ENCODE results near the gene SRGAP3. TPM values are rescaled to one million over a fixed set of nuclear protein-coding genes. Genes with fewer than 3 reads are reported as not detected.
A peak's percentile ranks its signal among the peaks of the same experiment; 100 is the strongest.

Gene SRGAP3
- total RNA-seq, 1 donor from 2014 or later = 0.99 TPM

GRCh38 chr3:9067352-9067975 is 182.0 kb downstream of the SRGAP3 start:
- no peak for DNase-seq (ENCODE audit: low spot score)
- TF ChIP-seq, protein P1, sequence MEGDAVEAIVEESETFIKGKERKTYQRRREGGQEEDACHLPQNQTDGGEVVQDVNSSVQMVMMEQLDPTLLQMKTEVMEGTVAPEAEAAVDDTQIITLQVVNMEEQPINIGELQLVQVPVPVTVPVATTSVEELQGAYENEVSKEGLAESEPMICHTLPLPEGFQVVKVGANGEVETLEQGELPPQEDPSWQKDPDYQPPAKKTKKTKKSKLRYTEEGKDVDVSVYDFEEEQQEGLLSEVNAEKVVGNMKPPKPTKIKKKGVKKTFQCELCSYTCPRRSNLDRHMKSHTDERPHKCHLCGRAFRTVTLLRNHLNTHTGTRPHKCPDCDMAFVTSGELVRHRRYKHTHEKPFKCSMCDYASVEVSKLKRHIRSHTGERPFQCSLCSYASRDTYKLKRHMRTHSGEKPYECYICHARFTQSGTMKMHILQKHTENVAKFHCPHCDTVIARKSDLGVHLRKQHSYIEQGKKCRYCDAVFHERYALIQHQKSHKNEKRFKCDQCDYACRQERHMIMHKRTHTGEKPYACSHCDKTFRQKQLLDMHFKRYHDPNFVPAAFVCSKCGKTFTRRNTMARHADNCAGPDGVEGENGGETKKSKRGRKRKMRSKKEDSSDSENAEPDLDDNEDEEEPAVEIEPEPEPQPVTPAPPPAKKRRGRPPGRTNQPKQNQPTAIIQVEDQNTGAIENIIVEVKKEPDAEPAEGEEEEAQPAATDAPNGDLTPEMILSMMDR (IDR thresholded peaks at IDR 0.05) = peak; percentile 97

GRCh38 chr3:9066775-9067174 is 182.7 kb downstream of the SRGAP3 start:
- H3K36me3 Mint-ChIP-seq (ENCODE audit: low read depth) = peaks cover 2% of the 10 kb centered on the region
- TF ChIP-seq, protein P1 (IDR thresholded peaks at IDR 0.05) = no peak
- no peaks in the 10 kb centered on the region for H3K27me3 Mint-ChIP-seq (ENCODE audit: low read depth)
- no peak overlapping the region for H3K27ac Mint-ChIP-seq (ENCODE audit: unreplicated experiment)
- no peak for DNase-seq (ENCODE audit: low spot score)
- H3K9me3 Mint-ChIP-seq (ENCODE audit: low read depth) = peaks cover 6% of the 10 kb centered on the region
- no peak overlapping the region for H3K4me3 Mint-ChIP-seq (ENCODE audit: unreplicated experiment)
- peaks cover 10% of the 10 kb centered on the region for H3K4me1 Mint-ChIP-seq (ENCODE audit: low read depth)

More at GRCh38 chr3:9067352-9067975, 182.0 kb downstream of the SRGAP3 start:
- Mint-ChIP-seq H3K27me3 (ENCODE audit: low read depth) (no peaks in the 10 kb centered on the region), H3K4me1 (ENCODE audit: low read depth) (peaks cover 10% of the 10 kb centered on the region), H3K4me3 (ENCODE audit: unreplicated experiment) (no peak overlapping the region), H3K36me3 (ENCODE audit: low read depth) (peaks cover 2% of the 10 kb centered on the region), H3K9me3 (ENCODE audit: low read depth) (peaks cover 3% of the 10 kb centered on the region), H3K27ac (ENCODE audit: unreplicated experiment) (no peak overlapping the region)

DNA sequence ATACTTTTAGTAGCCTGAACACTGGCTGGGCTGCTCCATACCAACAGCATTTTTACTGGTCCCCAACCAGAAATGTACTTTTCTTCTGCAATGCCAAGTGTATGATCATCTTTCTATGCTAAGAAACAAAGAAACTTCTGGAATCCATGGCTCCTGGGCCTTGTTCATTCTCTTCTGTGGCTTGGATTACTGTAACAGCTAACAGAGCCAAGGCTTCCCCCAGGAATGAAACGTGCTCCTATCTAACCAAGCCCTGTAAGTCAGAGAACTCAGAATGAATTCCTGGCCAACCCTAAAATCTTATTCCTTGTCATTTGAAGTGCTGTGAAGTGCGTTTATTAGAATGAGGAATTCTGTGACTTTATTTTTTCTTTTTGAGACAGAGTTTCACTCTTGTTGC is 183.3 kb downstream of the SRGAP3 start:
- peaks cover 2% of the 10 kb centered on the region for H3K36me3 Mint-ChIP-seq (ENCODE audit: low read depth)
- H3K27ac Mint-ChIP-seq (ENCODE audit: unreplicated experiment) = no peak overlapping the region
- H3K27me3 Mint-ChIP-seq (ENCODE audit: low read depth) = no peaks in the 10 kb centered on the region
- peaks cover 10% of the 10 kb centered on the region for H3K4me1 Mint-ChIP-seq (ENCODE audit: low read depth)
- H3K9me3 Mint-ChIP-seq (ENCODE audit: low read depth) = peaks cover 6% of the 10 kb centered on the region
- H3K4me3 Mint-ChIP-seq (ENCODE audit: unreplicated experiment) = no peak overlapping the region
- no peak for DNase-seq (ENCODE audit: low spot score)
- TF ChIP-seq, protein P1 (IDR thresholded peaks at IDR 0.05) = no peak

DNA sequence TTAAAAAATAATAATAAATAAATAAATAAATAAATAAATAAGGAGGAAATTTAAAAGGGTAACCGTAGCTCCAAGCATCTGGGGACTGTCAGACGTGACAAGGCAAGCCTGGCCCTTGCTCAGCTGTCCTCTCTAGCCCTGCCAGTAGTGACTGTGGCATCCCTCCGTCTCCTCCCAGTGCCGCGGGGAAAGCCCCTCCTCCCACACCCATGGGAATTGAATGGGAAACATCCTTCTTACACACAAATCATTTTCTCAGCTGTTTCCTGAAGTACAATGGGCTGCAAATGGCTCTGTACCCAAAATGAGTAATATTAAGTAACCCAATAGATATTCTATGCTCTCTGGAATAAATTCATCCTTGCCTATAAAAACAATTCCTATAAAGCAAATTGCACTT is 184.6 kb downstream of the SRGAP3 start:
- TF ChIP-seq, protein P1 (IDR thresholded peaks at IDR 0.05) = no peak
- peaks cover 6% of the 10 kb centered on the region for H3K9me3 Mint-ChIP-seq (ENCODE audit: low read depth)
- peaks cover 10% of the 10 kb centered on the region for H3K4me1 Mint-ChIP-seq (ENCODE audit: low read depth)
- no peak overlapping the region for H3K27ac Mint-ChIP-seq (ENCODE audit: unreplicated experiment)
- no peak overlapping the region for H3K4me3 Mint-ChIP-seq (ENCODE audit: unreplicated experiment)
- peaks cover 2% of the 10 kb centered on the region for H3K36me3 Mint-ChIP-seq (ENCODE audit: low read depth)
- H3K27me3 Mint-ChIP-seq (ENCODE audit: low read depth) = no peaks in the 10 kb centered on the region
- no peak for DNase-seq (ENCODE audit: low spot score)

- peaks cover 6% of the 10 kb centered on the region for H3K9me3 Mint-ChIP-seq (ENCODE audit: low read depth)
Measured at GRCh38 chr3:9064251-9064650, 185.2 kb downstream of the SRGAP3 start.

More at GRCh38 chr3:9064251-9064650, 185.2 kb downstream of the SRGAP3 start:
- no peak for DNase-seq (ENCODE audit: low spot score)
- TF ChIP-seq, protein P1 (IDR thresholded peaks at IDR 0.05) = no peak
- Mint-ChIP-seq H3K27ac (ENCODE audit: unreplicated experiment) (no peak overlapping the region), H3K27me3 (ENCODE audit: low read depth) (no peaks in the 10 kb centered on the region), H3K4me3 (ENCODE audit: unreplicated experiment) (no peak overlapping the region), H3K36me3 (ENCODE audit: low read depth) (peaks cover 2% of the 10 kb centered on the region), H3K4me1 (ENCODE audit: low read depth) (peaks cover 10% of the 10 kb centered on the region)
